HG02981 (cell line): Measurements from ENCODE around the gene CCDC174.

Source experiments
- ATAC-seq: cut with Tn5 transposase; IDR thresholded peaks from one replicate; pipeline ENCODE4 v1.9.1; 2021; ENCODE audit warnings: mild to moderate bottlenecking, moderate library complexity; ENCODE audit not compliant: unreplicated experiment

CCDC174 gene

DNA sequence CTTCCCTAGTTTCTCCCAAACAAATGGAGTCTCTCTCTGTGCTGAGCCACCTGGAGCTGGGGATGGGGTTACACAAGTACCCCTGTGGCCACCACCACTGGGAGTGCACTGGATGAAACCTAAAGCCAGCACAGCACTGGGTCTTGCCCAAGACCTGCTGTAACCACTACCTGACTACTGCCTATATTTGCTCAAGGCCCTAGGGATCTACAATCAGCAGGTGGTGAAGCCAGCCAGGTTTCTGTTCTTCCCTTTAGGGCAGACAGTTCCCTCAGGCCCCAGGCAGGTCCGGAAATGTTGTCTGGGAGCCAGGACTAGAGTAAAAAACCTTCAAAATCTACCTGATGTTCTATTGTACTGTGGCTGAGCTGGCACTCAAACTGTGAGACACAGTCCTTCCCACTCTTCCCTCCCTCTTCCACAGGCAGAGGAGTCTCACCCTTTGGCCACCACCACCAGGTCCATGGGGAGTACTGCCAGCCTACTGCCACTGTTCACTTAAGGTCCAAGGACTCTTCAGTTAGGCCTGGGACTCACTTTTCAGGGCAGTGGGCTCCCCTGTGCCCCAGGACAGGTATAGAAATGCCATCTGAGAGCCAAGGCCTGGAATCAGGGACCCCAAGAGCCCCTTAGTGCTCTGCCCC lies 47.2 kb downstream of the CCDC174 start:
- ATAC-seq, result no peak

DNA sequence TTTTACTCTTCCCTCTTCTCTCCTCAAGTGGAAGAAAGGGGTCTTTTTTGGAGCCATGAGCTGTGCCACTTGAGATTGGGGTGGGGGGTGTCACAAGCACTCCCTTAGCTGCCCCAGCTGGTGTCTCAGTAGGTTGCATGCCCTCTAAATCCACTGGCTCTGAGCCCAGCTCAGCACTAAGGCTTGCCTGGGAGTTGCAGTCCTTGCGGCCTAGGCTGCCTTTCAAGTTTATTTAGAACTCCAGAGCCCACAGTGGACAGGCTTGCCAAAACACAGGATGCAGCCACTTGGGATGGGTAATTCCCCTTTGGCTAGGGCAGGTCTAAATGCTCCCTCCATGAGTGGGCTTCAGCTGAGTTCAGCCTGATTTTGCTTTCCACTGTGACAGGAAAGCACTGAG lies 48.1 kb downstream of the CCDC174 start:
- no peak for ATAC-seq

DNA sequence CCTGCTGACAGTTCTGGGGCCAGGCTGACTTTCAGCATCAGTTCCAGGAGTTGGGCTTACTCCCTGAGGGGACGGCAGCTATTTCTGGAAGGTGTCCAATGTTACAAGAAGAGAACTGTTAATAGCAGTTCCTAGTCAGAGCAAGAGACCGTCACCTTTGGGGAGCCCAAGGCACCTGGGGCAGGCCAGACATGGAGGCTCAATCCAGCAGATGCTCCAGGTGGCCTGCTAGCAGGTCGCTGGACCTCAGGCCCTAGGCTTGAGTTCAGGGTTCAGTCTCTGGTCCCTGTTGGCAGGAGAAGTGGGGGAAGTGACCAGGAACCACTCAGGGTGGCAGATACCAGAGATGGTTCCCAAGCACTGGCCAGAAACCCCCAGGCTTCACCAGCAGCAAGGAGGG lies 49.3 kb downstream of the CCDC174 start:
- no peak for ATAC-seq

DNA sequence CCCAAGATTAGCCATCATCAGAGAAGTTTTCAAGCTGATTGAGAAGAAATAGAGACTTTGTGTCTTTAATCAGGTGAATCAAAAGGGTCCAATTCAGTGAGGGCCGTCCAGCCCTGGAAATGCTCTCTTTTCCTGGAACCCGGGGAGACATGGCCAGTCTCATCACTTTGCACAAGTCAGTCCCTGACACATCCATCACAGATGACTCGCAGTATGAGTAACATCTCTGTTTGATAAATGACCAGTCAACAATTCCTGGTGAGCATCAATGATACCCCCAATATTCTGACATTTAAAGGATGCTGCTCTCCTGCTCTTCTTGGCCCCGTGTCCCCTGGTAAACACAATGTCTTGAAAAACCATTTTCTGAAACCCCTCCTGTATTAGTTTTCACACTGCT lies 50.1 kb downstream of the CCDC174 start:
- no peak for ATAC-seq

DNA sequence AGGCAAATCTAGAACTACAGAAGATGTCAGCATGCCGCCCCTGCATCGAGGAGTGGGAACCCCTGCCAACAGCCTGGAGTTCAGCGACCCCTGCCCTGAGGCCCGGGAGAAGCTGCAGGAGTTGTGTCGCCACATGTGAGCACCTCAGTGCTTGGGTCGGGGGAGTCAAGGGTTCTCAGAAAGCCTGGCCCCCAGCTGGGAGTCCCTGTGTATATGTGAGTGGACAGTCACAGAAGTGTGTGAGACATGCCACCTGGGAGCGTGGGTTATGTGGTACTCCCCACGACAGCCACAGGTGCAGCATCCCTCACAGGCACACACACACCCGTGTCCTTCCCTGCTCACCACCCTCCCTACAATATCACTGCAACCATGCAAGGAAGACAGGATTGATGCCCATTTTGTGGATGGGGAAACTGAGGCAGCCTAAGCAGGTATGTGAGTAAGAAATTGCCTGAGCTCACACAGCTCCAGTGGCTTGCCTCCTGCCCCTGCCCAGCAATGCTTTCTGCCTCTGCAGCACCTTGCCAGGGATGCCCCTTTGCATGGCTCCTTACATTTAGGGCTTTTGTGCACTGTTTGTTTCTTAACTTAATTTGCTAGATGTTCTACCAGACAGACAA lies 51.7 kb downstream of the CCDC174 start:
- ATAC-seq, result no peak

DNA sequence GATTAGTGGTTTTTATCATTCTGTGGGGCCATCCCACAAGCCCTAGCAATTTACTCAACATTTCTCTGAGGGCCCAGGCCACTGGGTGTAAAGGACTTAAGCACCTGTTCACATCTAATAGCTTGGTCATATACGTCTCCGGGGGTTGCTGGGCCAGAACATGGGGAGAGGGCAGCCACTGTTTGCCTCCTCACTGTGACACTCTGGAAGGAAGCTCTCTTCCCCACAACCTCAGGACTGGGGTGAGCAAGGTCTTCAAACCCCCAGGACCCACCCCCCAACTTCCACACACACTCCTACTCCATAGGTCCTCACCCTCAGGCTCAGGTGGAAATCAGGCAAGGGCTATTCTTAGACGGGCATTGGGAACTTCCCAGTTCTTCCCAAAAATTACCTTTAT lies 52.2 kb downstream of the CCDC174 start:
- ATAC-seq, result no peak

GRCh38 chr3:14706096-14706495 lies 54.5 kb downstream of the CCDC174 start:
- no peak for ATAC-seq

GRCh38 chr3:14716591-14716990 lies 65.0 kb downstream of the CCDC174 start:
- no peak for ATAC-seq

DNA sequence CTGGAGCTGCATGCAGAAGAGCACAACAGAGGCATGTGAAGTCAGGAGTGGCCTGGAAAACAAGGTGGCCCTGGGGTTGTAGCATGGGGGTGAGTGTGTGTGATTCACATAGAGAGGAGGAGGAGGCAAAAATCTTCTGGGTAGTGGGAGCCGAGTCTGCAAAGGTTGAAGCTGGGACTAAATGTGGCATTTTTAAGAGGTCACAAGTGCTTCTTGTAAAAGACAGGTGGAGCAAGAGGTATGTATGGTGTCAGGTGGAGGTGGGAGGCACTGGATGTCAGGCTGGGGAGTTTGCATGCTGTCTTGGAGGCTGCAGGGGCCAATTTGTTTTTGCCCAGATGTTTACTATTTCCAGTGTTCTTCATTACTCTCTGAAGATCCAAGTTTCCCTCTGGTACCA lies 65.7 kb downstream of the CCDC174 start:
- ATAC-seq, result no peak

DNA sequence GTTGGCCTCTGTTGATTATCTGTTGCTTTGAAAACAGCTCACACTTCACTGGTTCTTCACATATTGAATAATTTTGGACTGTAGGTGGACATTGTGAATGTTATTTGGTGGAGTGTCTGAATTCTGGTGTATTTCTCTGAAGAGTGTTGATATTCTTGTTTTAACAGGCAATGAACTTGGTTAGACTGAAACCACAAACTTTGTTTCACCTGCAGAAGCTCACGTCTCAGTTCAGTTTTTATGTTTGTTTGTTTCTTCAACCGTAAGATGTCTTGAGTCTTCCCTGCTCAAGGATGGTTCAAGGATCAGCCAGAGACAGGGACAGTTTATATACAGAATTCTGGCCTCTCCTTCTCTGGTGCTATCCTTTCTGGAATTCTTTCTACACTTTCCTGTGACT lies 67.0 kb downstream of the CCDC174 start:
- ATAC-seq, result peak; percentile 61

GRCh38 chr3:14719006-14719405 lies 67.4 kb downstream of the CCDC174 start:
- no peak for ATAC-seq

GRCh38 chr3:14721126-14721864 lies 69.7 kb downstream of the CCDC174 start:
- no peak for ATAC-seq
